Measurements from ENCODE around the gene MAS1. TPM values are rescaled to one million over a fixed set of nuclear protein-coding genes. Genes with fewer than 3 reads are reported as not detected.

MAS1 gene
- polyA plus RNA-seq, 1 of the 3 experiments (the other 2 are of a cell fraction): not detected

DNA sequence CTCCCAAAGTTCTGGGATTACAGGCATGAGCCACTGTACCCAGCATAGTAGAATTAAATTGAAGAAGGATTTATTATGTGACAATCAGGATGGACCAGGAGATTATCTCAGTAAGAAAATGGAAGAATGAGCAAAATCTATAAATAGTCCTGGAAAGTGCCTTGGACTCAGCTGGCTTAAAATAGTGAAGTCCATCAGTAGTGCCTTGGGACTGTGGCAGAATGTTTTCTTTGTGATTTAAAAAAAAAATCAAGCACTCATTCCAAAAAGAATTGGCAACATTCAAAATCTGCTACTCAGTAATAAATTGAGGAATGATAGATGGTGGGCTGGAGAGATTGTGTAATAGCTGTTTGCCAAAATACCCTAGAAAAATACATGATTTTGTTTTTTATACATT is 37.0 kb upstream of the MAS1 start:
- TF ChIP-seq EP300 (IDR thresholded peaks at IDR 0.05; ENCODE audit: borderline replicate concordance in 1 of 2, low read depth in 1 of 2, low read length in 1 of 2) (no peak), FOXM1 (IDR thresholded peaks at IDR 0.05; ENCODE audit: low read depth) (no peak), GATA2 (CRISPR knock-in tag; IDR thresholded peaks at IDR 0.05) (no peak), FOXJ3 (CRISPR knock-in tag; IDR thresholded peaks at IDR 0.05) (no peak), EZH2phosphoT487 (IDR thresholded peaks at IDR 0.05; ENCODE audit: borderline replicate concordance, low read depth) (no peak), RCOR1 (IDR thresholded peaks at IDR 0.05; ENCODE audit: low read length) (no peak), RAD21 (IDR thresholded peaks at IDR 0.05; ENCODE audit: low read length) (no peak), ELF1 (IDR thresholded peaks at IDR 0.05) (no peak), GABPA (IDR thresholded peaks at IDR 0.05; ENCODE audit: low read depth) (no peak), MXI1 (IDR thresholded peaks at IDR 0.05; ENCODE audit: low read depth, low read length) (no peak)
- TF ChIP-seq, protein P1, sequence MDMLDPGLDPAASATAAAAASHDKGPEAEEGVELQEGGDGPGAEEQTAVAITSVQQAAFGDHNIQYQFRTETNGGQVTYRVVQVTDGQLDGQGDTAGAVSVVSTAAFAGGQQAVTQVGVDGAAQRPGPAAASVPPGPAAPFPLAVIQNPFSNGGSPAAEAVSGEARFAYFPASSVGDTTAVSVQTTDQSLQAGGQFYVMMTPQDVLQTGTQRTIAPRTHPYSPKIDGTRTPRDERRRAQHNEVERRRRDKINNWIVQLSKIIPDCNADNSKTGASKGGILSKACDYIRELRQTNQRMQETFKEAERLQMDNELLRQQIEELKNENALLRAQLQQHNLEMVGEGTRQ (IDR thresholded peaks at IDR 0.05; ENCODE audit: borderline replicate concordance, low read depth, low read length): no peak
- TF ChIP-seq, protein P2, sequence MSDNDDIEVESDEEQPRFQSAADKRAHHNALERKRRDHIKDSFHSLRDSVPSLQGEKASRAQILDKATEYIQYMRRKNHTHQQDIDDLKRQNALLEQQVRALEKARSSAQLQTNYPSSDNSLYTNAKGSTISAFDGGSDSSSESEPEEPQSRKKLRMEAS (IDR thresholded peaks at IDR 0.05; ENCODE audit: low read depth): no peak
- TF ChIP-seq, protein P3, sequence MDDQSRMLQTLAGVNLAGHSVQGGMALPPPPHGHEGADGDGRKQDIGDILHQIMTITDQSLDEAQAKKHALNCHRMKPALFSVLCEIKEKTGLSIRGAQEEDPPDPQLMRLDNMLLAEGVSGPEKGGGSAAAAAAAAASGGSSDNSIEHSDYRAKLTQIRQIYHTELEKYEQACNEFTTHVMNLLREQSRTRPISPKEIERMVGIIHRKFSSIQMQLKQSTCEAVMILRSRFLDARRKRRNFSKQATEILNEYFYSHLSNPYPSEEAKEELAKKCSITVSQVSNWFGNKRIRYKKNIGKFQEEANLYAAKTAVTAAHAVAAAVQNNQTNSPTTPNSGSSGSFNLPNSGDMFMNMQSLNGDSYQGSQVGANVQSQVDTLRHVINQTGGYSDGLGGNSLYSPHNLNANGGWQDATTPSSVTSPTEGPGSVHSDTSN (IDR thresholded peaks at IDR 0.05): no peak
- TF ChIP-seq, protein P4, sequence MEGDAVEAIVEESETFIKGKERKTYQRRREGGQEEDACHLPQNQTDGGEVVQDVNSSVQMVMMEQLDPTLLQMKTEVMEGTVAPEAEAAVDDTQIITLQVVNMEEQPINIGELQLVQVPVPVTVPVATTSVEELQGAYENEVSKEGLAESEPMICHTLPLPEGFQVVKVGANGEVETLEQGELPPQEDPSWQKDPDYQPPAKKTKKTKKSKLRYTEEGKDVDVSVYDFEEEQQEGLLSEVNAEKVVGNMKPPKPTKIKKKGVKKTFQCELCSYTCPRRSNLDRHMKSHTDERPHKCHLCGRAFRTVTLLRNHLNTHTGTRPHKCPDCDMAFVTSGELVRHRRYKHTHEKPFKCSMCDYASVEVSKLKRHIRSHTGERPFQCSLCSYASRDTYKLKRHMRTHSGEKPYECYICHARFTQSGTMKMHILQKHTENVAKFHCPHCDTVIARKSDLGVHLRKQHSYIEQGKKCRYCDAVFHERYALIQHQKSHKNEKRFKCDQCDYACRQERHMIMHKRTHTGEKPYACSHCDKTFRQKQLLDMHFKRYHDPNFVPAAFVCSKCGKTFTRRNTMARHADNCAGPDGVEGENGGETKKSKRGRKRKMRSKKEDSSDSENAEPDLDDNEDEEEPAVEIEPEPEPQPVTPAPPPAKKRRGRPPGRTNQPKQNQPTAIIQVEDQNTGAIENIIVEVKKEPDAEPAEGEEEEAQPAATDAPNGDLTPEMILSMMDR (IDR thresholded peaks at IDR 0.05): no peak
- TF ChIP-seq, protein P5, sequence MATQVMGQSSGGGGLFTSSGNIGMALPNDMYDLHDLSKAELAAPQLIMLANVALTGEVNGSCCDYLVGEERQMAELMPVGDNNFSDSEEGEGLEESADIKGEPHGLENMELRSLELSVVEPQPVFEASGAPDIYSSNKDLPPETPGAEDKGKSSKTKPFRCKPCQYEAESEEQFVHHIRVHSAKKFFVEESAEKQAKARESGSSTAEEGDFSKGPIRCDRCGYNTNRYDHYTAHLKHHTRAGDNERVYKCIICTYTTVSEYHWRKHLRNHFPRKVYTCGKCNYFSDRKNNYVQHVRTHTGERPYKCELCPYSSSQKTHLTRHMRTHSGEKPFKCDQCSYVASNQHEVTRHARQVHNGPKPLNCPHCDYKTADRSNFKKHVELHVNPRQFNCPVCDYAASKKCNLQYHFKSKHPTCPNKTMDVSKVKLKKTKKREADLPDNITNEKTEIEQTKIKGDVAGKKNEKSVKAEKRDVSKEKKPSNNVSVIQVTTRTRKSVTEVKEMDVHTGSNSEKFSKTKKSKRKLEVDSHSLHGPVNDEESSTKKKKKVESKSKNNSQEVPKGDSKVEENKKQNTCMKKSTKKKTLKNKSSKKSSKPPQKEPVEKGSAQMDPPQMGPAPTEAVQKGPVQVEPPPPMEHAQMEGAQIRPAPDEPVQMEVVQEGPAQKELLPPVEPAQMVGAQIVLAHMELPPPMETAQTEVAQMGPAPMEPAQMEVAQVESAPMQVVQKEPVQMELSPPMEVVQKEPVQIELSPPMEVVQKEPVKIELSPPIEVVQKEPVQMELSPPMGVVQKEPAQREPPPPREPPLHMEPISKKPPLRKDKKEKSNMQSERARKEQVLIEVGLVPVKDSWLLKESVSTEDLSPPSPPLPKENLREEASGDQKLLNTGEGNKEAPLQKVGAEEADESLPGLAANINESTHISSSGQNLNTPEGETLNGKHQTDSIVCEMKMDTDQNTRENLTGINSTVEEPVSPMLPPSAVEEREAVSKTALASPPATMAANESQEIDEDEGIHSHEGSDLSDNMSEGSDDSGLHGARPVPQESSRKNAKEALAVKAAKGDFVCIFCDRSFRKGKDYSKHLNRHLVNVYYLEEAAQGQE (IDR thresholded peaks at IDR 0.05; ENCODE audit: low read depth, low read length): no peak
- TF ChIP-seq, protein P6, sequence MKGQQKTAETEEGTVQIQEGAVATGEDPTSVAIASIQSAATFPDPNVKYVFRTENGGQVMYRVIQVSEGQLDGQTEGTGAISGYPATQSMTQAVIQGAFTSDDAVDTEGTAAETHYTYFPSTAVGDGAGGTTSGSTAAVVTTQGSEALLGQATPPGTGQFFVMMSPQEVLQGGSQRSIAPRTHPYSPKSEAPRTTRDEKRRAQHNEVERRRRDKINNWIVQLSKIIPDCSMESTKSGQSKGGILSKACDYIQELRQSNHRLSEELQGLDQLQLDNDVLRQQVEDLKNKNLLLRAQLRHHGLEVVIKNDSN (IDR thresholded peaks at IDR 0.05; ENCODE audit: borderline replicate concordance, low read depth): no peak
- TF ChIP-seq, protein P7, sequence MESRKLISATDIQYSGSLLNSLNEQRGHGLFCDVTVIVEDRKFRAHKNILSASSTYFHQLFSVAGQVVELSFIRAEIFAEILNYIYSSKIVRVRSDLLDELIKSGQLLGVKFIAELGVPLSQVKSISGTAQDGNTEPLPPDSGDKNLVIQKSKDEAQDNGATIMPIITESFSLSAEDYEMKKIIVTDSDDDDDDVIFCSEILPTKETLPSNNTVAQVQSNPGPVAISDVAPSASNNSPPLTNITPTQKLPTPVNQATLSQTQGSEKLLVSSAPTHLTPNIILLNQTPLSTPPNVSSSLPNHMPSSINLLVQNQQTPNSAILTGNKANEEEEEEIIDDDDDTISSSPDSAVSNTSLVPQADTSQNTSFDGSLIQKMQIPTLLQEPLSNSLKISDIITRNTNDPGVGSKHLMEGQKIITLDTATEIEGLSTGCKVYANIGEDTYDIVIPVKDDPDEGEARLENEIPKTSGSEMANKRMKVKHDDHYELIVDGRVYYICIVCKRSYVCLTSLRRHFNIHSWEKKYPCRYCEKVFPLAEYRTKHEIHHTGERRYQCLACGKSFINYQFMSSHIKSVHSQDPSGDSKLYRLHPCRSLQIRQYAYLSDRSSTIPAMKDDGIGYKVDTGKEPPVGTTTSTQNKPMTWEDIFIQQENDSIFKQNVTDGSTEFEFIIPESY (IDR thresholded peaks at IDR 0.05; ENCODE audit: borderline replicate concordance, low read depth): no peak
- no peak overlapping the region for H2AFZ ChIP-seq (ENCODE audit: low read depth)
- no peak for DNase-seq
- no peak overlapping the region for H3K4me2 ChIP-seq
- no peak overlapping the region for H3K9ac ChIP-seq
- ChIA-PET POLR2A (no interaction called here), CTCF (interaction anchor here (0.5 to 4.3 kb wide), 3 partner anchors 10 to 779 kb away, joined by 3 to 18 read pairs (median 3); no protein-coding TSS in a partner anchor)
- H3K4me3 ChIP-seq (ENCODE audit: low read depth in 2 of 2, low read length in 1 of 2): no peak overlapping the region
- H3K9me3 ChIP-seq: 0 out of 2 replicates have a peak, but pooled peaks cover 7% of the 10 kb centered on the region
- H3K9me2 ChIP-seq: no peaks in the 10 kb centered on the region
- H3K79me2 ChIP-seq (ENCODE audit: insufficient read depth): no peaks in the 10 kb centered on the region
- no peaks in the 10 kb centered on the region for H3K4me1 ChIP-seq (ENCODE audit: control insufficient read depth in 1 of 2, insufficient read depth in 2 of 2, low read depth in 1 of 2, low read length in 1 of 2)
- H3F3A ChIP-seq (replicated peaks; ENCODE audit: insufficient read depth): no peaks in the 10 kb centered on the region
- no peaks in the 10 kb centered on the region for H4K20me1 ChIP-seq (ENCODE audit: insufficient read depth)
- peaks cover 0 to 5% of the 10 kb centered on the region in 2 experiments for H3K36me3 ChIP-seq (replicated peaks in 1 of 2; ENCODE audit: control insufficient read depth in 1 of 2, insufficient read depth in 2 of 2, low read length in 1 of 2)
- no peak overlapping the region for H3K27ac ChIP-seq (ENCODE audit: low read depth in 2 of 2, low read length in 1 of 2)
- H3K27me3 ChIP-seq (ENCODE audit: insufficient read depth): peaks cover 4% of the 10 kb centered on the region
